HG02973 (cell line): ENCODE results near the gene CUEDC1.
"Not testable (repeated sequence)": the region's sequence is repeated elsewhere in the genome, so short reads cannot be mapped to it uniquely, and the experiment has no call there.

Experiments
- ATAC-seq: cut with Tn5 transposase; IDR thresholded peaks from one replicate; pipeline ENCODE4 v1.9.1; 2021; ENCODE audit warnings: moderate library complexity; ENCODE audit not compliant: unreplicated experiment

CUEDC1 gene

DNA sequence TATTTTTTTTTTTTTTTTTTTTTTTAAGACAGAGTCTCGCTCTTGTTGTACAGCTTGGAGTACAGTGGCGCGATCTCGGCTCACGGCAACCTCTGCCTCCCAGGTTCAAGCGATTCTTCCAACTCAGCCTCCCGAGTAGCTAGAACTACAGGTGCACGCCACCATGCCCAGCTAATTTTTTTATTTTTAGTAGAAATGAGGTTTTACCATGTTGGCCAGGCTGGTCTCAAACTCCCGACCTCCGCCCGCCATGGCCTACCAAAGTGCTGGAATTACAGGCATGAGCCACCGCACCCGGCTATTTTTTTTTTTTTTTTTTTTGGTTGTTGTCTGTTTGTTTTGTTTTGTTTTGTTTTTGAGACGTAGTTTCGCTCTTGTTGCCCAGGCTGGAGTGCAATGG, 3.2 kb upstream of the CUEDC1 start:
- ATAC-seq, result not testable (repeated sequence)

DNA sequence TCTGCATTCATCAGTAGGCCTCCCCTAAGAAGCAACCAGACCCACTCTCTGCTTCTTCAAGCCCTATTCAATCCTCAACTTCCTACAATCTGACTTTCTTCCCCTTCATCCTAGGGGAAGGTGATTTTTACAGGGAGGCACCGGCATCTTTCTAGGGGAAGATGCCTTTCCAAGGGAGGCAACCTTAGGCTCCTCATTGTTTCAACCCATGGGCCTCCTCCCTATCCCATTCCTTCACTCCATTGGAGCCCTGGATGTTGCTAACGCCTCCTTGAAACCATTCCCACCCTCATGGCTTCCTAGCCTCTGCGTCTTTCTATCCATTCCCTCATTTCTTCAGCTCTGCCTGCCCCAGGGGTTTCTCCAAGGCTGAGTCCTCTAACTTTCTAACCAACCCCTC, 2.7 kb upstream of the CUEDC1 start:
- no peak for ATAC-seq

DNA sequence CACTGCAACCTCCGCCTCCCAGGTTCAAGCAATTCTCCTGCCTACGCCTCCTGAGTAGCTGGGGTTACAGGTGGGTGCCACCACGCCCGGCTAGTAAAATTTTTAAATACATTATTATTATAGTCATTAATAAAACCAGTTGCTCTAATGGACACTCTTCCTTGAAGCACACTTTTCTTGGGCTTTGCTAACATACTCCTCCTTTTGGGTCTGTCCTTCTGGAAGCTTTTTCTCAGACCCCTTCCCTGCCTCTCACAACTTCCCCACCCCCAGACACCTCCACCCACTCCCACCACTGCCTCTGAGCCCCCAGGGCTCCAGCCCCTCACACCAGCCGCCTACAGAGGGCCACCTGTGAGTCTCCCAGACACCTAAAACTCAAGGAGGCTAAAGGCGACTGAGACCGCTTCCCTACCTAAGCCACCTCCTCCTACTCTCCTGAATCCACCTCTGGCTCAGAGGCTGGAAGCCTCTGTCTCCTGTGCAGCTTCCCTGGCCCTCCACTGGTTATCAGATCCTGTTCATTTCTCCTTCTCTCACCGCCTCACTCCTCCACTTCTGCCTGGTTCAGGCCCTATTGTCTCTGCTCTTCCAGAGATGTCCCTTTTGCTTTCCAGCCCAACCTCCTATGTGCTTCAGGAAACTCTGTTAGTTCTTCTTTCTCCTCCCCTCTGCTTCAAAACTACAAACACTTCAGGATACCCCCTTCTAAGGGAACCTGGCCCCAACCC, 2.1 kb upstream of the CUEDC1 start:
- no peak for ATAC-seq

DNA sequence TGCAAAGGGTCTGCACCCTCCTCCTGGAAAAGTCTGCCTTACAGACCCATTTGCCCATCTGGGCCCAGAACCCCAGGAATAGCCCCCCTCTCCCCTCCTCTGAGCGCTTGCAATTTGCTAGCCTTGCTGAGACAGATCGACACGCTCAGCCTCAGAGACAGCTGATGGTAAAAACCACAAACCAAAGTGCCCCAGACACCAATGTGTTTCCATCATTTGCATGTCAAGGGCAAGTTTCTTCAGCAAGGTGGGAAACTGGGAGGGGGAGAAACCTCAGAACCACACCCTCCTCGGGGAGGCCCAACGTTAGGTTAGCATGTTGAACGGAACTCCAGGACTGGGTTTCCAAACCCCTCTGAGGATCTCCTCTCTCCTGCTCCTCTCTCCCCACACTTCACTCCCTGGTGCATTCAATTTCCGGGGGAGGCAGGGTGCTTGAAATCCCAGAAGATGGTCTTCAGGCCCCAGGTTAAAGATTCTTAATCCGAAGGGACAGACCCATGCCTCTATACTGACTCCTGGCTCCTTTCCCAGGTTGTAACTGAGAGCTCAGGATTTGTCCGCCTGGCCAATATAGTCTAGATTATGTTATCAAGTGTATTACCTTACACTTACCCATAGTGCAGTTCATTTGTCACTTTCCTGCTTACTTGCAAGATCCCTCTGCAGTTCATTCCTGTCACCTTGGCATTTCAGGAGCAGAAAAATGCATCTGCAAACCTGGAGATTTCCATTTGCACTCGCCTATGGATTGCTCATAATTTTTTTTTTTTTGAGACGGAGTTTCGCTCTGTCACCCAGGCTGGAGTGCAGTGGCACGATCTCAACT, 1.3 kb upstream of the CUEDC1 start:
- ATAC-seq, result peak; percentile 52

DNA sequence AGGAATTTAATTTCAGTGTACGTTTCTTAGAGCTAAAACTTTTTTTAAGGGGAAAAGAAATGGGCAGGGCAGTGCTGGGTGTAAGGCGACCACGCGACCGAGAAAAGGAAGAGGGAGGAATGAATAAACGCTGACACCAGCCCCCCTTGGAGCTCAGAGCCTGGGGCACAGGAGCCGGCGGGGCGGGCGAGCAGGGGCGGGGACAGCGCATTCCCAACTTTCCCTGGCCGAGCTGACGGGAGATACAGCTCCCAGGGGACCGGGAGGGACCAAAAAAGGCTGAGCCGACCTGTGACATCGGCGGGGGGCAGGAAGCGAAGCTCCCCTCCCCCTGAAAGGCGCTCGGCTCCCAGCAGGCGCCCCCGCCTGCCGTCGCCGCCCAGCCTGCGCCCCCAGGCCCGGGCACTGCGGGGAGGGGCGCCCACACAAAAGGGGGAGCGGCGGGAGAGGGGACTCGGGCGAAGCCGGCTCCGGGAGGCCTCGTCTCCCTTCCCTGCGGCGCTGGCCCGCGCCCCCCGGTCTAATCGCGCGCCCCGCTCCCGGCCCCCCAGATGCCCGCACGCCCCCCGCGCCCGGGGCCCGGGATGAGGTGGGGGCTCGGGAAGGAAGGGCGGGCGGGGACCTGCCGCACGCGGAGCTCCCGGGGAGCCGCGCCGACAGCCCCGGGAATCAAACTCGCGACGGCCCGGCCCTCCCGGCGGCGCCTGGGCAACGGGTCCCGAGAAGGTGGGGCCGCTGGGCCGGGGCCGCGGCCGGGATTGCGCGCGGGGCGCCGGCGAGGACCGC, 622 bp downstream of the CUEDC1 start:
- peak; percentile 4 for ATAC-seq

DNA sequence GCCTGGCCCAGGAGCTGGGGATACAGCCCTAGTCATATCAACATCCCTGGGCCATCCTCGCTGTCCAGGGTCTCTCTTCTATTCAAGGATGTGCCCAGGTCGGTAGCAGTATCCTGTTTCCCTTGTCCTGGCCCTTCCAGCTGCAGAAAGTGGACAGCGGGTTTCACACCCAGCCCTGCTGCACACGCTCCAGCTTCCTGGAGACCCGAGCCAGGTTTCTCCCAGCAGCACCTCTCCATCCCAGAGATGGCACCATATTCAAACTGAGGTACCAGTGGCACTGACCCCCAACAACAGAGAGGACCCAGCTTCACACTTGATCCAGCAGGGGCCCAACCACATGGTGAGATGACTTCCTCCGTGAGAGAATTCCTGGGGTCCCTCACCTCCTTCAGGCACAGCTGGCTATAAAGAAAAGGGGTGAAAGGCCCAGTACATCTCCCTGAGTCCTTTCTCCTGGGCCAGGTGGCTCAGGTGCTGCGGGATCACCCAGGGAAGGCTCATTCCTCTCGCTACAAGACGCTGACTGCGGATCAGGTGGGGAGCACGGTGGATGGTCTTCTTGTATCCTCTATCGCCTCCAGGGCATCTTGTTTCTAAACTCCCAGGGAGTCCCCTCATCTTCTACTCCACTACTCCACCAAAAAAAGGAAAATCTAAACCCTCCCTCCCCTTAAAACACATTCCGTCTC, 1.4 kb downstream of the CUEDC1 start:
- no peak for ATAC-seq

DNA sequence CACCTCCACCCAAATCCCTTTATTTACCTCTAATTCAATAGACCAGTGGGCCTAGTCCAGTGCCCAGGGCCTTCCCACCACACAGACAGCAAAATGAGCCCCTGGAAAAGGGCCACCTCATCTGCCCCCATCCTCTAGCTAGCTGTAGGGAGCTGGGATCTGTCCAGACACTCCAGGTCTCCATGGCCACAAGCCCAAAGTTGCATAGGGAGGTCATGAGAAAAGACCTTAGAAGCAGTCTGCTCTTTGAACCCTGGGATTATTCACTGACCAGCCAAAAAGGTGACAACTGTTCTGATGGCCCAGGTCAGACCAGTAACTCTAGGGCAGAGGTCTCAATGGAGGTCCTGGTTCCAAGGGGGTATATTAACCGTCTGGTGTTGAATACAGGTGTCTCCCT, 2.0 kb downstream of the CUEDC1 start:
- ATAC-seq, result no peak

DNA sequence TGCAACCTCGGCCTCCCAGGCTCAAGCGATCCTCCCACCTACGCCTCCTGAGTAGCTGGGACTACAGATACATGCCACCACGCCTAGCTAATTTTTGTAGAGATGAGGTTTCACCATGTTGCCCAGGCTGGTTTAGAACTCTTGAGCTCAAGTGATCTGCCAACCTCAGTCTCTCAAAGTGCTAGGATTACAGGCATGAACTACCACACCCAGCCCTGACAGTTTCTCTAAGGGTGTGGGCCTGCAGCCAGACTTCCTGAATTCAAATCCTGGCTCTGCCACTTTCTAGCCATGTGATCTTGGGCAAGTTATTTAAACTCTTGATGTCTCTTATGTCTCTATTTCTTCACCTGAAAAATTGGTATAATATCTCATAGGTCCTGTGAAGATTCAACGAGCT, 5.6 kb downstream of the CUEDC1 start:
- no peak for ATAC-seq

DNA sequence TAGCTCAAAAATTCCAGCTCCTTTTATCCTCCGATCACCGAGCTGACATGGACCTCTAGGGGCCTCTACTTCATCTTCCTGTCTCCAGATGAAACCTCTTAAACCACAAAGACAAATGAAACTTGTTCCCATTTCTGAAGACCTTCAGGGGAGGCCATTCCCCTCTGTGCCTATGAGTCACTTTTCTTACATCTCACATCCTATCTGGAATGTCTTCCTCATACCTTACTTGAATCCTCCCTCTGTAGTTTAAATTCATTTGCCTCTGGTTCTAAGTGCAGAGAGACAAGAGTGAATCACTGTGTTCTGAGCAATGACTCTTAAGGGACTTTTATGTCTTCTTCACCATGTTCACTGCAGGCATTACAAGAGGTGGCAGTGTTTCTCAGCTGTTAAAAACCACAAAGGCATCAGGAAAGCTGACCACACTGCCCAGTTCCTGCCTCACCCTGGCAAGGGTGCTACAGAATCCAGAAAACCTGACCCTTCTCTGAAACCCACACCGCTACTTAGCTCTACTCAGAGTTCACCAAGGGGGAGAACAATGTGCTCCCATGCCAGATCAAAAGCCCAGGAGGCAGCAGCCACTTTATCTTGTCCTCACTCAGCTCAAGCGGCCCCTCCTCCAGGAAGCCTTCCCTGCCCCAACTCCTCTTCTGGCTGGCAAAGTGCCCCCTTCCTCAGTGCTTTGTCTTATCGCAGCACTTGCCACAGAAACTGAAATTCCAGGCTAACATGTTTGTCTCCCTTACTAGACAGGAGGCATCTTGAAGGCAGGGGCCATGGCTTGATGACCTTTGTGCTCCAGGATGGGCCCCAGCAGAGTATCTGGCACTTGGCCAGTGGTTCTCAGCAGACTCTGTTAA, 6.4 kb downstream of the CUEDC1 start:
- ATAC-seq, result no peak

DNA sequence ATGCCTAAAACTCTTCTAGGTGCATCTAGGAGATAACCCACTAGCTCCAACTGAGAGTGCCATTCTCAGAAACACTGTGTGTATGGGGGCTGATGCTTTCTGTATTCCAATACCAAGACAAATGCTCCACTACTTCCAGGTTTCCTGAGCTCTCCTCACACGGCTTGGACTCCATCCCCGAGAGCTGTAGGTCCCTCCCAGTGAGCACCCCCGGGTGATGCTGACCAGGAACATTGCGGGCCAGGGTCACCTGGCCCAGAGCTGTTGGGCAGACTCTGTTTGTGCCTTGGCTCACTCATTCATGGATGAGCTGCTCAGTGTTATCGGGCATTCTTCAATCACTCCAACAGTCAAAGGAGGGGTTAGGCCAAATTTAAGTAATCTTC, 7.0 kb downstream of the CUEDC1 start:
- ATAC-seq, result no peak

DNA sequence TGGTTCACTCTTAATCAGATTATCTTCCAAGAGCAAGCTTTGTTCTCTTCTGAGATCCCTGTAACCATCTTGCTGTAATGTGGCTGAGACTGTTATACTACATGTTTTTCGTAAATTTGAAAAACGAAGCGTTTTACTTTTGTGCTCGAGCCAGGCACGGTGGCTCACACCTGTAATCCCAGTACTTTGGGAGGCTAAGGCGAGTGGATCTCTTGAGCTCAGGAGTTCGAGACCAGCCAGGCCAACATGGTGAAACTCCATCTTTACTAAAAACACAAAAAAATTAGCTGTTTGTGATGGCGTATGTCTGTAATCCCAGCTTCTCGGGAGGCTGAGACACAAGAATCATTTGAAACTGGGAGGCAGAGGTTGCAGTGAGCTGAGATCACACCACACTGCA, 7.8 kb downstream of the CUEDC1 start:
- no peak for ATAC-seq

DNA sequence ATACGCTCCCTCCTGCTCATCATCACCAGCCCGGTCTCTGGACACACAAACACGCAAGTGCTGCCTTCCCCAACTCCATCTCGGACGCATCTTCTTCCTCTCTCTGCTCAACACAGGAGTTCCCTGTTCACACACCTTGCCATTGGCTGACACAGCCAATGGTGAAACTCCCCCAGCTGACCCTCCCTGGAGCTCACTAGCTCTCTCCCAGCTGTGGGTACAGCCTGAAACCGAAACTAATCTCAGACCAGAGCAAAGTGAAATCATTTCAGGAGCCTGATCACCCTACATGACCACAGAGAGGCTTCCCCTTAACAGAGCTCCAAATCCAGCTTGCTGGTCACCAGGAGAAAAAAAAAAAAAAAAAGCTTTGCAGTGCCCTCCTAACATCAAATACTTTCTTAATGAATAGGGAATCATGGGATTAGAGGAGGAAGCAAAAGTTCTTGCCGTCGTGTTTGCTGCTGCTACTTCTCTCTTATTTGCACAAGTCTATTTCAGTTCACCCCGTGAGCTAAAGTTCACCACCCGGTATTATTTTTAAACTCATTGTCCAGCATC, 8.3 kb downstream of the CUEDC1 start:
- peak; percentile 85 for ATAC-seq

DNA sequence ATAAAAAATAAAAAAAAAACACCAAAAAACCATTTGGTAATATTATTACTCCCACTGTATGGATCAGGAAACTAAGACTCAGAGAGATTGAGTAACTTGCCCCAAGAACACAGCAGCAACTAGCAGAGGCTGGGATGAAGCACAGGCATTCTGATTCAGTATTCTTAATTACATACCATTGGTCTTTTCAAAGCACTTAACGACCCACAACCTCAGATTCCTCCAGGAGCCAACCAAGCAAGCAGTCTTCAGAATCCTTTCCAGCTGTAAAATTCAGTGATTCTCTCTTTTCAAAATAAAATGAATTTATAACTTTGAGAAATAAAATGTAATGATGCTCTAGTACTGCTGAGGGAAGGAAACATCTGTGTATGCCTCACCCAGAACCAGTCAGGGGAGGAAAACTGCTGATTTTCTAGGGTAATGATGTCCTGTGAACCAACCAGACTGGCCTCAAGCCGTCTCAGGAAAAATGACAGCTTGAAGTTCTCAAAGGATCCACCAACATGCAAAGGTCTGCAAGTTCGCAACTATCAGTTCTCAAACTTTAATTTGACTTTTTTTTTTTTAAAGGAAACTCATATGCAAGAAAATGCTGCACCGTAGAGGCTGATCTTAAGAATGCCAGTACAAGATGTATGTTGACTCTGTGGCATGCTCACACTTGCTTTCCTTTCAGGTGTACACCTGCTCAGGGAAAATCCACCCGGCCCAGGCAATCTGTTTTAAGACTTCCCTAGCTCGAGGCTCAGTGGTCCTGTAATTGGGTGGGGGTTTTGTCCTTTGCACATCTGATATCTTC, 9.0 kb downstream of the CUEDC1 start:
- peak; percentile 1 for ATAC-seq

DNA sequence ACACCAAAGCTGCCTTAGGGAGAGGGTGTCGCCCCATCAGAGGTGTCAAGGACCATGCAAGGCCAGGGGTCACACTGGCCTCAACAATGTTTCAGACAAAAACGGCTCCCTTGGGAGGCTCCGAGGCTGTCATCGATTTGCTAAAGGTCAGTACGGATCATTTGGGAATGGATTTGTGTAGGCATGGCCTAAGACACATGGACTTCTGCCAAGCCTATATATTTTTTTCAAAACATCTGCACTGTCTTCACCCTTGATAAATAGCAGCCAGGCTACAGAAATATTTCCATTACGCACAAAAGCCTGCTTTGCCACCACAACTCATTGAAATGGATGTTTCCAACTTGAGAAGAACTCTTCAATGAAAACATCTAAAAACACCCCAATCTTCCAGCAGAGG, 10.3 kb downstream of the CUEDC1 start:
- ATAC-seq, result no peak

DNA sequence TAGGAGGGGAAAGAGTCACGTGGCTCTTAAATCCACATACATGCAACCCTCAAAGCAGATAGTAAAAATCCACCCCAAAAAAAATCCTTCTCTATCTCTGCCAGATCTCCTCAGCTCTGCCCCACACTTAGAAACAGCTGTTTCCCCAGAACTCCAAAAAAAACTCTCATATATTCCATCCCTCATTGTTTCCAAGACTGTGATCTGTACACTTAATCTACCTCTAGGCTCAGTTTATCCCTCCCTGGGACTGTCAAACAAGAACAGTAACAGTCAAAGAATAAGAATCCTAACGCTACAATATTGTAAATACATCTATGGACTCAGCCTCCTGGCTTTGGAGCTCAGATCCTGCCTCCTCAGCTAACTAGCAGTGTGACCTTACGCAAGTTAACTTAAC, 11.6 kb downstream of the CUEDC1 start:
- no peak for ATAC-seq

DNA sequence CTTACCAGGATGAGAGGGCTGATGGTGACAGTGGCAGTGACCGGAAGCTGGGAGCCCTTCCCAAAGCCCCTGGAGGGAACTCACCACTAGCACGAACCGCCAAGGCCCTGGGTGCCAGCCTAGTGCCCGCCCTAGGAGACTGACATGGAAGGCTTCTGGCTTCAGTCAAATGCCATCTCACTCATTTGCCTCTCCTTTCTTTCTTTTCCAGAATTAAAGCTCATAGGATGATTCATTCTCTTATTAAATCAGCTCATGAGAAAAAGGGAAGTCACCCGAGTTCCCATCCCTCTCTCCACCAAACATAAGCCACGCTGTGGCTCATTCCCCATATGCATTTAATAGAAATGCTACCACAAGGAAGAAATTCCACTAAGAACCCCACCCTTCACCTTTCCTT, 12.1 kb downstream of the CUEDC1 start:
- no peak for ATAC-seq

DNA sequence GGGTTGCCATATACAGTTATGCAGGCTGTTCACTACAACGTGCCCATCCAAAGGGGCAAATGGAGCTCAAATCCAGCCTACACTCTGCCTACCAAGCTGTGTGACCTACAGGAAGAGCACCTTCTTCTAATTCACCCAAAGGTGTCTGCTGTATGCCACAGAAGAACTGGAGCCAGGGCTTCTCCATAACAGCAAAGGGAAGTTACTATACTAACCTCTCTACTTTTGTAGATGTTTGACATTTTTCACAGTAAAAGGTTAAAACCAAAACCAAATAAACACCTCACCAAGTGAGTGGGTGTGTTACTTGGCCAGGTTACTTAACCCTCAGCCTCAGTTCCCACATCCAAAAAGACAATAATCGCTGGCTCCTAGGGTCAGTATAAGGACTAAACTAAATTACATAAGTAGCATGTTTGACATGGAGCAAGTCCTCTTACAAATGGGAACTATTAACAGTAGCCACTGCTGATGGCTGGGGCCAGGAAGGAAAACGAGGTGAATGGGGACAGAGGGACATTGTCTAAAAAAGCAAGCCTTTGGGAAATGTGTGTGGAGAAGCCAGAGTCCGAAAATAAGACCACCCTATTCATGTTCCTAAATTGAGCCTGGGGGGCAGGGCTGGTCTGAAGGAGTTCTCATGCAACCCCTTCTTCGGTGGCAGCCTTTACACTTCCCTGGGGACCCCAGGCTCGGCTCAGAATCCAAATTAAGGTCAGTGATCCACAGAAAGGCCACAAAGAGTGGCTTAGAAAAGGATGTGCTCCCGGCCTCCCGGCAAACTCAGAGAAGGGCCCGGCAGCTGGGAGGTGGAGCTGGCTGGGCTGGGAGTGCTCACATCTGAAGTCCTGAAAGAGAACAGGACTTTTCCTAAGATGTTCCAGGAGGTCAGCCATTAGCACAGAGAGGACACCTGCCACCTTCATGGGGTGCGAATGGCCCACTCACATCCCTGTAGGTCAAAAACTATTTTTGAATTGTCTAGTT, 13.5 kb downstream of the CUEDC1 start:
- no peak for ATAC-seq
